ENCODE measurements around the gene TAF3.
"Not testable (repeated sequence)": the region's sequence is repeated elsewhere in the genome, so short reads cannot be mapped to it uniquely, and the experiment has no call there.

Gene TAF3

DNA sequence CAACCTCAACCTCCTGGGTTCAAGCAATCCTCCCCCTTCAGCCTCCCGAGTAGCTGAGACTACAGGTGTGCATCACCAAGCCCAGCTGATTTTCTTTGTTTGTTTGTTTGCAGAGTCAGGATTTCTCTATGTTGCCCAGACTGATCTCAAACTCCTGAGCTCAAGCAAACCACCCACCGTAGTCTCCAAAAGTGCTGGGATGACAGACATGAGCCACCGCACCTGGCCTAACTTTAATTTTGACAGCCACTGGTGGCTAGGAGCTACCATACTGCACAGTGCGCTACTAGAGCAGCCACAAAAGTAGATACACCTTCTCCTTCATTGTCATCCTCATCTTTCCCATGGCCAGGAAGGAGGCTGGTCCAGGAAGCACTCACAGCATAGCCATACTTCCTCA is 205.0 kb downstream of the TAF3 start:
- H3K27ac ChIP-seq (ENCODE audit: low read depth, low read length), result no peak overlapping the region
- H3K4me2 ChIP-seq (ENCODE audit: low read depth, low read length, poor library complexity, severe bottlenecking), result no peak overlapping the region
- no peak overlapping the region for H3K4me3 ChIP-seq (ENCODE audit: insufficient read depth, low read length, poor library complexity, severe bottlenecking)
- H3F3A ChIP-seq (ENCODE audit: insufficient read depth), result no peaks in the 10 kb centered on the region
- H3K79me2 ChIP-seq (ENCODE audit: insufficient read depth, low read length), result no peaks in the 10 kb centered on the region
- no peak overlapping the region for H3K9ac ChIP-seq (ENCODE audit: low read length)
- H3K9me2 ChIP-seq (replicated peaks; ENCODE audit: insufficient read depth, low read length), result no peaks in the 10 kb centered on the region
- no peaks in the 10 kb centered on the region for H3K36me3 ChIP-seq (ENCODE audit: low read length)
- no peaks in the 10 kb centered on the region for H3K27me3 ChIP-seq (ENCODE audit: low read length)
- H4K20me1 ChIP-seq (ENCODE audit: low read depth, low read length), result no peaks in the 10 kb centered on the region
- H2AFZ ChIP-seq (ENCODE audit: low read depth, low read length, severe bottlenecking), result no peak overlapping the region
- H3K9me3 ChIP-seq (ENCODE audit: insufficient read depth, low read length), result no peaks in the 10 kb centered on the region
- no peak for TF ChIP-seq EZH2phosphoT487 (conservative IDR thresholded peaks at IDR 0.05; ENCODE audit: low read length)
- TF ChIP-seq, protein P1, sequence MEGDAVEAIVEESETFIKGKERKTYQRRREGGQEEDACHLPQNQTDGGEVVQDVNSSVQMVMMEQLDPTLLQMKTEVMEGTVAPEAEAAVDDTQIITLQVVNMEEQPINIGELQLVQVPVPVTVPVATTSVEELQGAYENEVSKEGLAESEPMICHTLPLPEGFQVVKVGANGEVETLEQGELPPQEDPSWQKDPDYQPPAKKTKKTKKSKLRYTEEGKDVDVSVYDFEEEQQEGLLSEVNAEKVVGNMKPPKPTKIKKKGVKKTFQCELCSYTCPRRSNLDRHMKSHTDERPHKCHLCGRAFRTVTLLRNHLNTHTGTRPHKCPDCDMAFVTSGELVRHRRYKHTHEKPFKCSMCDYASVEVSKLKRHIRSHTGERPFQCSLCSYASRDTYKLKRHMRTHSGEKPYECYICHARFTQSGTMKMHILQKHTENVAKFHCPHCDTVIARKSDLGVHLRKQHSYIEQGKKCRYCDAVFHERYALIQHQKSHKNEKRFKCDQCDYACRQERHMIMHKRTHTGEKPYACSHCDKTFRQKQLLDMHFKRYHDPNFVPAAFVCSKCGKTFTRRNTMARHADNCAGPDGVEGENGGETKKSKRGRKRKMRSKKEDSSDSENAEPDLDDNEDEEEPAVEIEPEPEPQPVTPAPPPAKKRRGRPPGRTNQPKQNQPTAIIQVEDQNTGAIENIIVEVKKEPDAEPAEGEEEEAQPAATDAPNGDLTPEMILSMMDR (IDR thresholded peaks at IDR 0.05; ENCODE audit: insufficient read depth, low read length, poor library complexity, severe bottlenecking), result no peak

DNA sequence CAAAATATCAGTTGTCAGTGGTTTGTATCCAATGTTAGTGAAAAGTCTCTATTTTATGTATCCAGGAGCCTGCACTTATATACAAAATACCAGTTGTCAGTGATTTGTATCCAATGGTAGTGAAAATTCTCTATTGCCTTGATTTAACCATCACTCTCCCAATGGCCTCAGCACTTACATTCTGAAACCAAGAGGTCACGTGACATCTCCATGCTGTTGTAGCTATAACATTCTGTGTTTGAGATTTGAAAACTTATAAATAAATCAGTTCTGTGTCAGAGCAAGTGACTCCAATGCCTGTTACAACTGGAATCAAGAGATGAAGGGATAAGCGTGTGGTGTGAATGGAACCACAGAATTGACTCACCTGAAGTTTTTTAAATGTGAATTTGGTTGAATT is 205.5 kb downstream of the TAF3 start:
- Histone ChIP-seq H3K36me3 (ENCODE audit: low read length) (no peaks in the 10 kb centered on the region), H4K20me1 (ENCODE audit: low read depth, low read length) (no peaks in the 10 kb centered on the region), H3K79me2 (ENCODE audit: insufficient read depth, low read length) (no peaks in the 10 kb centered on the region), H3K27ac (ENCODE audit: low read depth, low read length) (no peak overlapping the region), H3K27me3 (ENCODE audit: low read length) (no peaks in the 10 kb centered on the region), H3K4me3 (ENCODE audit: insufficient read depth, low read length, poor library complexity, severe bottlenecking) (no peak overlapping the region), H3K9me2 (replicated peaks; ENCODE audit: insufficient read depth, low read length) (no peaks in the 10 kb centered on the region), H3K9ac (ENCODE audit: low read length) (no peak overlapping the region), H3K9me3 (ENCODE audit: insufficient read depth, low read length) (no peaks in the 10 kb centered on the region), H3F3A (ENCODE audit: insufficient read depth) (no peaks in the 10 kb centered on the region), H3K4me2 (ENCODE audit: low read depth, low read length, poor library complexity, severe bottlenecking) (no peak overlapping the region), H2AFZ (ENCODE audit: low read depth, low read length, severe bottlenecking) (no peak overlapping the region)
- TF ChIP-seq, protein P1 (IDR thresholded peaks at IDR 0.05; ENCODE audit: insufficient read depth, low read length, poor library complexity, severe bottlenecking), result no peak
- no peak for TF ChIP-seq EZH2phosphoT487 (conservative IDR thresholded peaks at IDR 0.05; ENCODE audit: low read length)

DNA sequence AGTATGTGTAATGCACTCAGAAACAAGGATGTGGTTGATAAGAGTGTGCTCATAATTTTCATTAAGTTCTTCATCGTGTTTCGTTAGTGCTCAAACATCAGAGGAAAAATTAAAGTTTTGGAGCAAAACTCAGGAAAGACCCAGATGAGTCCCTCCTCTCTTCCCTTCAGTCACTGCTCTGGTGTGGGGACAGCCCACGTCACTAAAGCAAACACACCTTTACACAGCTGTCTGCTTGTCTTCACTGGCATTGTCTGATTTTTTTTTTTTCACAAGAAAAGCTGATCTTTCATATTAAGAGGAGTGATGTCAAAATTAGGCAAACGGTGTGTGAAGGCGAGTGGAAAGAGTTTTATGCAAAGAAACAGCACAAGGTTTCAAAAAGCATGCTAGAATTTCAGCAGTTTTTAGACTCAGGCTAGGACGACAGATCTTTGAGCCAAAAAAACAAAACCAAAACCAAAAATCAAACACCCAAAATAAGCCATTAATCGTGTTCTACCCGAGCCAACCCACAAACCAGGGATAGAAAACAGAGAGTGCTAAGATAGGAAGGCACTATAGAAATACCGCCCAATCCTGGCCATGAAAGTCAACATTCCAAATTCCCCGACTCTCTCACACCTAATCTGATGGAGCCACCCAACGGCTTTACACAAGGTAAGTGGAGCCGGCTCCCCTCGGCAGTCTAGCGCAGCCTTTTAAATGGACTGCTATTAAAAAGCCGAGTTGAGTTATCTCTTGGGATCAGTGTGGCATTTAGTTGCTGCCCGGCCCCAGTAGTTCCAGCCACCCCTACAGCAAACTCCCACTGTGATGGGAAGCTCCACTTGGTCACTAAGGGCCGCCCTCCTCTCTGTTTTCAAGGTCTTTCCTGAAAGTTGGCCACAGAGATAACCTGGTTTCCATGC is 208.3 kb downstream of the TAF3 start:
- TF ChIP-seq, protein P1 (IDR thresholded peaks at IDR 0.05; ENCODE audit: insufficient read depth, low read length, poor library complexity, severe bottlenecking), result no peak
- TF ChIP-seq EZH2phosphoT487 (conservative IDR thresholded peaks at IDR 0.05; ENCODE audit: low read length), result no peak
- Histone ChIP-seq H3K4me3 (ENCODE audit: insufficient read depth, low read length, poor library complexity, severe bottlenecking) (no peak overlapping the region), H3K27ac (ENCODE audit: low read depth, low read length) (no peak overlapping the region), H3K79me2 (ENCODE audit: insufficient read depth, low read length) (no peaks in the 10 kb centered on the region), H3K9ac (ENCODE audit: low read length) (no peak overlapping the region), H3K36me3 (ENCODE audit: low read length) (no peaks in the 10 kb centered on the region), H3K27me3 (ENCODE audit: low read length) (no peaks in the 10 kb centered on the region), H4K20me1 (ENCODE audit: low read depth, low read length) (no peaks in the 10 kb centered on the region), H2AFZ (ENCODE audit: low read depth, low read length, severe bottlenecking) (no peak overlapping the region), H3K4me2 (ENCODE audit: low read depth, low read length, poor library complexity, severe bottlenecking) (no peak overlapping the region), H3F3A (ENCODE audit: insufficient read depth) (no peaks in the 10 kb centered on the region), H3K9me2 (replicated peaks; ENCODE audit: insufficient read depth, low read length) (no peaks in the 10 kb centered on the region), H3K9me3 (ENCODE audit: insufficient read depth, low read length) (no peaks in the 10 kb centered on the region)

DNA sequence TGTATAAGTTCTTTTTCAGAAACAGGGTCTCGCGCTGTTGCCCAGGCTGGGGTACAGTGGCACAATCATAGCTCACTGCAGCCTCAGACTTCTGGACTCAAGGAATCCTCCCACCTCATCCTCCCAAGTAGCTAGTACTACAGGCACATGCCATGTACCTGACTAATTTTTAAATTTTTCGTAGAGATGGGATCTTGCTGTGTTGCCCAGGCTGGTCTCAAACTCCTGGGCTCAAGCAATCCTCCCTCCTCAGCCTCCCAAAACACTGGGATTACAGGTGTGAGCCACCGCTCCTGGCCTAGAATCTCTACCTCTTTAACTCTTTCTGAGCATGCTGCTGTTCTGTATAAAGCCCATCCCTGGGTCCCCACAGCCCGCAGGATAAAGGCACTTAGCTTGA is 212.9 kb downstream of the TAF3 start:
- H3F3A ChIP-seq (ENCODE audit: insufficient read depth); H3K27me3 ChIP-seq (ENCODE audit: low read length); H3K9me3 ChIP-seq (ENCODE audit: insufficient read depth, low read length); H3K4me3 ChIP-seq (ENCODE audit: insufficient read depth, low read length, poor library complexity, severe bottlenecking); H4K20me1 ChIP-seq (ENCODE audit: low read depth, low read length); H3K79me2 ChIP-seq (ENCODE audit: insufficient read depth, low read length); H3K9me2 ChIP-seq (replicated peaks; ENCODE audit: insufficient read depth, low read length); H2AFZ ChIP-seq (ENCODE audit: low read depth, low read length, severe bottlenecking); H3K27ac ChIP-seq (ENCODE audit: low read depth, low read length); H3K4me2 ChIP-seq (ENCODE audit: low read depth, low read length, poor library complexity, severe bottlenecking); H3K9ac ChIP-seq (ENCODE audit: low read length); H3K36me3 ChIP-seq (ENCODE audit: low read length): not testable (repeated sequence)

Measured in SU-DHL-6 (cell line).